Right lobe of liver (tissue), 6 donors: Measurements from ENCODE around the gene RASSF10. TPM values are rescaled to one million over a fixed set of nuclear protein-coding genes. Genes with fewer than 3 reads are reported as not detected.

Experiments used
- ATAC-seq, 4 donors: fragments of 200-7000 bp; cut with Tn5 transposase; one replicate each; pipeline ENCODE4 v1.9.1; 2020; ENCODE audit warnings: mild to moderate bottlenecking in 4 of 4, moderate library complexity in 4 of 4
- DNase-seq, 3 donors: peaks; one replicate each; pipeline ENCODE4 v3.0.0-alpha.2; 2020
- H3K27ac ChIP-seq, 3 donors: fragments of 200-600 bp; one replicate each; pipeline ENCODE4 v1.8.0; 2022
- H3K27me3 ChIP-seq, 2 donors: fragments of 200-600 bp; one replicate each; pipeline ENCODE4 v1.8.0; 2022
- H3K36me3 ChIP-seq, 4 donors: fragments of 200-600 bp; sonication (generic) in 1 of 4; one replicate each; pipeline versions ENCODE4 v1.5.1 to v1.8.0; 2017 to 2022; ENCODE audit warnings: control low read depth in 1 of 4
- H3K4me1 ChIP-seq, 4 donors: fragments of 200-600 bp; sonication (generic) in 1 of 4; one replicate each; pipeline versions ENCODE4 v1.5.1 to v1.8.0; 2017 to 2022; ENCODE audit warnings: control low read depth in 1 of 4
- H3K4me3 ChIP-seq, 3 donors: fragments of 200-600 bp; one replicate each; pipeline ENCODE4 v1.8.0; 2022
- H3K9me3 ChIP-seq, 4 donors: fragments of 200-600 bp; sonication (generic) in 1 of 4; one replicate each; pipeline versions ENCODE4 v1.5.1 to v1.8.0; 2017 to 2022; ENCODE audit warnings: control low read depth in 1 of 4
- POLR2A ChIP-seq: fragments of 450-650 bp; IDR thresholded peaks from one replicate; pipeline ENCODE4 v1.6.1; 2017; ENCODE audit warnings: antibody characterized with exemption, mild to moderate bottlenecking
- WGBS: methylation state at CpG from one replicate; pipeline ENCODE4 v1.1.6; 2018; ENCODE audit warnings: low coverage, low lambda C conversion rate; ENCODE audit not compliant: insufficient coverage; ENCODE audit errors: missing lambda C conversion rate; 5-methylcytosine and 5-hydroxymethylcytosine counted together
- intact Hi-C, 2 donors: fragments of 100-400 bp; cut with DNase I; formaldehyde crosslinking; loops; one replicate each; pipeline versions ENCODE4 v1.11.2 to v1.14.1; 2022
- total RNA-seq, 6 experiments: library from RNA; depleted of rRNA in 2 of 6; stranded (reverse); fragments of >200 nt in 2 of 6; fragmentation: NEBNext Ultra II Directional in 3 of 6; extraction: Animal tissue kit (Norgen Biotek cat#: 25700) in 3 of 6; gene quantifications; one replicate each; pipeline versions ENCODE4 v1.1.0 to v1.2.4, GENCODE V29; 2016 to 2023
- TF ChIP-seq, protein P1 (sequence below), 4 donors: fragments of 200-600 bp in 3 of 4; fragments of 450-650 bp in 1 of 4; IDR thresholded peaks; one replicate each; pipeline versions ENCODE4 v1.5.1 to v1.8.0; 2016 to 2022; ENCODE audit warnings: antibody characterized with exemption in 4 of 4, mild to moderate bottlenecking in 2 of 4
- donor health status: DM: no; HTN: yes; CAD: no.
- donor health status: DM: no; HTN: no; CAD: no.
- donor health status: DM: no; HTN: no; CAD: no.
- donor health status: DM: no; HTN: yes; CAD: no.
- donor health status: DM: no; HTN: yes; CAD: no.

RASSF10 gene
- total RNA-seq, 6 experiments from 2014 or later: 0.11 to 0.49 TPM; not detected in 4

DNA sequence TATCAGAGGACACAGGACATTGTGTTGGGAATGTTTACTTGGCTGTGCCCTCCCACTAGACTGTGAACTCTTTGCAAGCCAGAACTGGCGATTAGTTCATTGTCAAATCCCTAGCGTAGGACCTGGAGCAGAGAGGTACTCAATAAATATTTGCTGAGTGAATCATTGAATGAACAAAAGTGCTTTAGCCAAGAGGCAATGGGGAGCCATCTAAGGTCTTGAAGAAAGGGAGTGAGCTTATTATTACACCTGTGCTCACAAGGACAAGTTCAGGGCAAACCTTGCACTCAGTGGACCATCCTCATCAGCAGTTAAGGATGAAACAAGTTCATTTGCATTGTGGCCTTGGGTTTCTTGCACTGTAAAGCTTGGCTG is 1.1 kb upstream of the RASSF10 start:
- DNase-seq: no peak
- TF ChIP-seq, protein P1, sequence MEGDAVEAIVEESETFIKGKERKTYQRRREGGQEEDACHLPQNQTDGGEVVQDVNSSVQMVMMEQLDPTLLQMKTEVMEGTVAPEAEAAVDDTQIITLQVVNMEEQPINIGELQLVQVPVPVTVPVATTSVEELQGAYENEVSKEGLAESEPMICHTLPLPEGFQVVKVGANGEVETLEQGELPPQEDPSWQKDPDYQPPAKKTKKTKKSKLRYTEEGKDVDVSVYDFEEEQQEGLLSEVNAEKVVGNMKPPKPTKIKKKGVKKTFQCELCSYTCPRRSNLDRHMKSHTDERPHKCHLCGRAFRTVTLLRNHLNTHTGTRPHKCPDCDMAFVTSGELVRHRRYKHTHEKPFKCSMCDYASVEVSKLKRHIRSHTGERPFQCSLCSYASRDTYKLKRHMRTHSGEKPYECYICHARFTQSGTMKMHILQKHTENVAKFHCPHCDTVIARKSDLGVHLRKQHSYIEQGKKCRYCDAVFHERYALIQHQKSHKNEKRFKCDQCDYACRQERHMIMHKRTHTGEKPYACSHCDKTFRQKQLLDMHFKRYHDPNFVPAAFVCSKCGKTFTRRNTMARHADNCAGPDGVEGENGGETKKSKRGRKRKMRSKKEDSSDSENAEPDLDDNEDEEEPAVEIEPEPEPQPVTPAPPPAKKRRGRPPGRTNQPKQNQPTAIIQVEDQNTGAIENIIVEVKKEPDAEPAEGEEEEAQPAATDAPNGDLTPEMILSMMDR (IDR thresholded peaks at IDR 0.05): no peak
- no peak for TF ChIP-seq POLR2A
- H3K9me3 ChIP-seq: no peaks in the 10 kb centered on the region
- WGBS: 50% methylated on average over 2 of the region's 2 CpGs
- no peaks in the 10 kb centered on the region for H3K36me3 ChIP-seq
- H3K27ac ChIP-seq: no peak overlapping the region
- H3K27me3 ChIP-seq: peaks cover 14 to 15% of the 10 kb centered on the region in 2 donors
- peaks cover 0 to 46% (median 11%) of the 10 kb centered on the region in 4 donors for H3K4me1 ChIP-seq
- peak in 3 of 4 donors; percentile 48 to 88 (median 57) for ATAC-seq
- intact Hi-C loops: no loop called here
- H3K4me3 ChIP-seq: no peak overlapping the region

GRCh38 chr11:13009476-13009920 is 382 bp downstream of the RASSF10 start:
- intact Hi-C loops: no loop called here
- H3K9me3 ChIP-seq: no peaks in the 10 kb centered on the region
- no peak for DNase-seq
- H3K27ac ChIP-seq: no peak overlapping the region
- peaks cover 0 to 46% (median 11%) of the 10 kb centered on the region in 4 donors for H3K4me1 ChIP-seq
- TF ChIP-seq, protein P1 (IDR thresholded peaks at IDR 0.05): no peak
- TF ChIP-seq POLR2A: no peak
- peak overlapping the region in 1 of 3 donors; percentile 5 for H3K4me3 ChIP-seq
- H3K36me3 ChIP-seq: no peaks in the 10 kb centered on the region
- no CpG with 5 or more reads among the region's 48 CpGs for WGBS
- peaks cover 18 to 22% of the 10 kb centered on the region in 2 donors for H3K27me3 ChIP-seq
- no peak for ATAC-seq

- DNase-seq: peak; percentile 71 to 89 (median 82)
- Histone ChIP-seq H3K27ac (no peak overlapping the region), H3K27me3 (peaks cover 18 to 24% of the 10 kb centered on the region in 2 donors)
These were observed 1.0 kb downstream of the RASSF10 start for GRCh38 chr11:13009921-13010748.

DNA sequence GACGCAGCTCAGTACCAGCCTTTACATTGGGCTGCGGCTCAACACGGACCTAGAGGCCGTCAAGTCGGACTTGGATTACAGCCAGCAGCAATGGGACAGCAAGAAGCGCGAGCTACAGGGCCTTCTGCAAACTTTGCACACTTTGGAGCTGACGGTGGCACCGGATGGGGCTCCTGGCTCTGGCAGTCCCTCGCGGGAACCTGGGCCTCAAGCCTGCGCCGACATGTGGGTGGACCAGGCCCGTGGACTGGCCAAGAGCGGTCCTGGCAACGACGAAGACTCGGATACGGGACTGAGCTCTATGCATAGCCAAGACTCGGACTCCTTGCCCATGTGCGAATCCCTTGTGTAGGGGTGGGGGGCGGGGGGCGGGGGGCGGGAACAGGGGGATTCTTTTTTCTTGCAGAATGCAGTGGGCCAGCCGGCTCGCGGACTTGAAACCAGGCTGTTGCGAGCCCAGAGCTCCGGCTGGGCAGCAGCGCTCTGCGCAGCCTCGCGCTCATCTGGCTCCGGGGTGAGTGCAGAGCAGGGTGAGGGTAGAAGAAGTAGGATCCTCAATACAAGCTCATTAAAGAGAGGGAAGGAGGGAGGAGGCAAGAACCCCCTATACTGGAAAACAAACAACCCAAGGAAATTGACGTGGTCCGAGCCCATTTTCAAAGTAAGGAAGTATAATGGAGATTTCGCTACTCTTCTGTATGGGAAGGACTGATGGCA is 1.8 kb downstream of the RASSF10 start:
- Histone ChIP-seq H3K4me1 (peaks cover 0 to 46% (median 11%) of the 10 kb centered on the region in 4 donors), H3K4me3 (no peak overlapping the region)
- DNase-seq: peak in 1 of 3 donors; percentile 56

More at GRCh38 chr11:13009921-13010748, 1.0 kb downstream of the RASSF10 start:
- Histone ChIP-seq H3K9me3 (no peaks in the 10 kb centered on the region), H3K4me1 (peaks cover 0 to 46% (median 11%) of the 10 kb centered on the region in 4 donors), H3K4me3 (no peak overlapping the region), H3K36me3 (no peaks in the 10 kb centered on the region)
- ATAC-seq: peak; percentile 54 to 80 (median 72)
- intact Hi-C loops: no loop called here
- TF ChIP-seq, protein P1 (IDR thresholded peaks at IDR 0.05): no peak
- no peak for TF ChIP-seq POLR2A
- WGBS: 2% methylated on average over 25 of the region's 94 CpGs

More for the DNA sequence above, 1.8 kb downstream of the RASSF10 start:
- H3K27ac ChIP-seq: no peak overlapping the region
- WGBS: 14% methylated on average over 5 of the region's 37 CpGs
- intact Hi-C loops: no loop called here
- ATAC-seq: peak in 1 of 4 donors; percentile 2
- H3K9me3 ChIP-seq: no peaks in the 10 kb centered on the region
- H3K27me3 ChIP-seq: peaks cover 18 to 29% of the 10 kb centered on the region in 2 donors
- TF ChIP-seq, protein P1 (IDR thresholded peaks at IDR 0.05): no peak
- TF ChIP-seq POLR2A: no peak
- H3K36me3 ChIP-seq: no peaks in the 10 kb centered on the region
